GM18873 (cell line): ENCODE data around the gene DDR1.

ENCODE experiments used
- ATAC-seq: cut with Tn5 transposase; IDR thresholded peaks from one replicate; pipeline ENCODE4 v1.9.1; 2021; ENCODE audit warnings: mild to moderate bottlenecking, moderate library complexity, moderate number of reproducible peaks; ENCODE audit not compliant: unreplicated experiment, low FRiP score

DDR1 gene

GRCh38 chr6:30883685-30884520 is at the start of gene DDR1:
DDR1 (plus strand) TSS chr6:30884519; CDS start chr6:30888730, 4,211 bp downstream.
- ATAC-seq: no peak

- ATAC-seq: no peak
Observed at GRCh38 chr6:30834646-30835045, 49.7 kb upstream of the DDR1 start.

GRCh38 chr6:30835576-30835975 is 48.7 kb upstream of the DDR1 start:
- ATAC-seq: no peak

GRCh38 chr6:30836431-30836866 is 47.9 kb upstream of the DDR1 start:
- ATAC-seq: no peak

GRCh38 chr6:30836957-30837356 is 47.4 kb upstream of the DDR1 start:
- ATAC-seq: no peak

GRCh38 chr6:30837432-30837831 is 46.9 kb upstream of the DDR1 start:
- ATAC-seq: no peak

- no peak for ATAC-seq
Observed at GRCh38 chr6:30837870-30838269, 46.4 kb upstream of the DDR1 start.

- no peak for ATAC-seq
Observed at GRCh38 chr6:30839671-30840070, 44.6 kb upstream of the DDR1 start.

- ATAC-seq: no peak
Observed at GRCh38 chr6:30840084-30840934, 44.0 kb upstream of the DDR1 start.

GRCh38 chr6:30840935-30841643 is 43.2 kb upstream of the DDR1 start:
- ATAC-seq: no peak

GRCh38 chr6:30841644-30842504 is 42.4 kb upstream of the DDR1 start:
- no peak for ATAC-seq

GRCh38 chr6:30842754-30843610 is 41.3 kb upstream of the DDR1 start:
- ATAC-seq: no peak

- no peak for ATAC-seq
Observed at GRCh38 chr6:30843611-30843998, 40.7 kb upstream of the DDR1 start.

GRCh38 chr6:30844118-30844535 is 40.2 kb upstream of the DDR1 start:
- no peak for ATAC-seq

- ATAC-seq: no peak
Observed at GRCh38 chr6:30845183-30845582, 39.1 kb upstream of the DDR1 start.

GRCh38 chr6:30847421-30847970 is 36.8 kb upstream of the DDR1 start:
- no peak for ATAC-seq

- ATAC-seq: no peak
Observed at GRCh38 chr6:30847971-30848436, 36.3 kb upstream of the DDR1 start.

- no peak for ATAC-seq
Observed at GRCh38 chr6:30849903-30850651, 34.2 kb upstream of the DDR1 start.
